ENCODE measurements around the gene SQOR.

The SQOR gene

DNA sequence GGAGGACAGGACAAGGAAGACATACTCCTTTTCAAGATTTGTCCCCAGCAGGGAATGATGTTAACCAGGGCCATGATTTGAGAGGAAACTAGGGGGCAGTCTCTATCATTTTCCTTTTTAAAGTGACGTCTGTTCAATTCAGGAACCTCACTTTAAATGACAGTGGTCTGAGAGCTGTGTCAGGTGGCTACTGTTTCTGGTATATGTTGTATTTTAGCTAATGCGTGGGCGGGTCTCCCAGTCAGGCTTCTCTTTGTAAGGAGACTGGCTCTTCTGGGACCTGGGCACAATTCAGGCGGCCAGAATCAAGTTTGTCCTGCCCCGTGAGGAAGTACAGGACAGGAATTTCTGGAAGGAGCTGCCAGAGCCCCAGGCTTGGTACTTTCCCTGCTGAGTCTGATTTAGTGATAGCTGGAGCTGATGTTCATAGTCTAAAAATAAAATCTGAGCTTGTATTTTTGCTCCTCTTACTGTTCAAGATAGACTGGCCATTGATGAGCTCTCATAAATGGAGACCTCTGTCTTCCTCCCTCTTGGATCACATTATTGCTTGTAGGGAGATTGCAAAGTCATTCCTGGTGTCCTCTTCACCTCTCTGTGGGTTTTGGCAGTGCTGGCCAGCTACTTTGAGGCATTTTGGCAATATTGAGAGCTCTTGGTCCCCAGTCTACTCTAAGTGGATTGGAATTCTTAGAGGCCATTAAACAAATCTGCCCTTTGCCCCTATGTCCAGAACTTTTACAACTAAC, 25.6 kb downstream of the SQOR start:
- no peak for DNase-seq (ENCODE audit: low read depth in 2 of 2)

DNA sequence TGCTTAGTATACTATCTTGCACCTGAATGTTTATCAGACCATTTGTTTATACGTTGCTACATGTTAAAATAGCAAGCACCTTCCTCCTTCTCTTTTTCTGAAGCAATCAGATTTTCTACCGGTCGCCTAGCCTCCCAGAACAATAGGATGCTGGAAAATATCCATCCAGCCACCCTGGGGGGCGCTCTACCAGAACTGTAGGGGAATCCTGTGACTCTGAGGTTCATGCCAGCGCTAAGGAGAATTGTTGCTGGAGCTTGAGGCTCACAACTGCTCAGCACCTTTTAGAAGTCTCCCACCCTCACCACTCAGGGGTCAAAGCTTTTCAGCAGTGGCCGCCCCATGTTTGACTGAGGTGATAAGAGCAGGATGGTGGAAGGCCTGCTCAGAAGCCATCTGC, 27.5 kb downstream of the SQOR start:
- no peak for DNase-seq (ENCODE audit: low read depth in 2 of 2)

DNA sequence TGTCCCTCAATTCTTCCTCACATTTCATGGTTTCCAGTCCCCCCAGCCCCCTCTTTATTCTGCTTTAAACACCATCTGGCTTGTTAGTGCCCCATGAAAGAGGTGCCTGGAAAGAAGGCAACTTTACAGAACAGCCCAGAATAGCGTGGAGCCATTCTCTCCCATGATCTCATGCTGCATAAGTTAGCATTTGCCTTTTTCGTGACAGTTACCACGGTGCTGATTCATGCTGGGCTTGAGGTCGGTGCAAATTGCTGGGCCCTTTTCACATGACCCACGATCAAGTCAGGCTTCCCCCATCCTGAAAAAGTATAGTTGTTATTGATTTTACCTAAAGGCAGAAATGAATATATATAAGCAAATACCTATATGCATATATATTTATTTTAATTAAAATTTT, 29.6 kb downstream of the SQOR start:
- no peak for DNase-seq (ENCODE audit: low read depth in 2 of 2)

DNA sequence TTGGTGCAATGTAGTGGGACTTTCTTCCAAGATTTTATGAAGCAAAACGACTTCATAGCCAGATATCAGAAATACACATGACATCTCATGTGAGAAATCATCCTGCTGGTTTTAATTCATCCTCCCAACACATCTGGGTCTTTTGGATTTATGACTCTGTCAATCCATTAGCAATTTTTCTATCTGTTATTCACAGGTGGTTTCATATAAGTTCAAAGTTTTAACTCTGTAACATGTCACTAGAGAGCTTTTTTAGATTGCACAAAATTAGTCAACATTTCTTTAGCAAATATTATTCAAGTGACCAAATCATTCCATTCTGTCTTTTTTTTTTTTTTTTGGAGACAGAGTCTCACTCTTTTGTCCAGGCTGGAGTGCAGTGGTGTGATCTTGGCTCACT, 30.4 kb downstream of the SQOR start:
- DNase-seq (ENCODE audit: low read depth in 2 of 2) = no peak

DNA sequence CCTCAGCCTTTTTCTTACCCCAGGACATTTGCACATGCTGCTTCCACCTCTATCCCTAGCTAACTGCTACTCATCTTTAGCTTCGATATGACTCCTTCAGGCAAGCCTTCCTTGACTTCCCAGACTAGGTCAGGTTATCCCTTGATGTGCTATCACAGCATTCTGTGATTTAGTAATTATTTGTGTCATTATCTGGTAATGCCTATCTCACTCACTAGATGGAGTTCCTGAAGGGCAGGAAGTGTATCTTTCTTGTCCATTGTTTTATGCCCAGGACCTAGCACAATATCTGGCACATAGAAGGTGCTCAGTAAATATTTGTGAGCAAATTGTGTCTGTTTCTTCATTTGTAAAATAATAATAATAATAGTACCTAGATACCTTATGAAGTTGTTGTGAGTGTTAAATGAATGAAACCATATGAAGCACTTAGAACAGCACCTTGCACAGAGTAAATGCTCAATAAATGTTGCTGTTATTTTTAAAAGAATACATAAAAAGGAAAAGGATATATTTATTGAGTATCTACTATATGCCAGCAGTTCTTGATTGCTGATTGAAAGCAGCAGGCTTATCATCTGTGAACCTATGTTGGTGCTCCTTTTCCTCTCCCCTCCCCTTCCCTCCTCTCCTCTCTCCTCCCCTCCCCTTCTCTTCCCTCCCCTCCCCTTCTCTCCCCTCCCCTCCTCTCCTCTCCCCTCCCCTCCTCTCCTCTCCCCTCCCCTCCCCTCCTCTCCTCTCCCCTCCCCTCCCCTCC, 31.5 kb downstream of the SQOR start:
- no peak for DNase-seq (ENCODE audit: low read depth in 2 of 2)

DNA sequence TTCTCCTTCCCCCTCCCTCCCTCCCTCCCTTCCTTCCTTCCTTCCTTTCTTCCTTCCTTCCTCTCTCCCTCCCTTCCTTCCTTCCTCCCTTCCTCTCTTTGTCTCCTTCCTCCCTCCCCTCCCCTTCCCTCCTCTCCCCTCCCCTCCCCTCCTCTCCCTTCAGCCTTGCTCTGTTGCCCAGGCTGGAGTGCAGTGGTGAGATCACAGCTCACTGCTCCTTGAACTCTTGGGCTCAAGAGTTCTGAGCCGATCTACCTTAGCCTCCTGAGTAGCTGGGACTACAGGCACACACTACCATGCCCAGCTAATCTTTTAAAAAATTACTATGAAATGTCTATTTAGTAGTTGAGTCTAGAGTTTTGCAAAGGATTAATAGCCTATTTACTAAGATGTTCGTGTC, 32.2 kb downstream of the SQOR start:
- no peak for DNase-seq (ENCODE audit: low read depth in 2 of 2)

DNA sequence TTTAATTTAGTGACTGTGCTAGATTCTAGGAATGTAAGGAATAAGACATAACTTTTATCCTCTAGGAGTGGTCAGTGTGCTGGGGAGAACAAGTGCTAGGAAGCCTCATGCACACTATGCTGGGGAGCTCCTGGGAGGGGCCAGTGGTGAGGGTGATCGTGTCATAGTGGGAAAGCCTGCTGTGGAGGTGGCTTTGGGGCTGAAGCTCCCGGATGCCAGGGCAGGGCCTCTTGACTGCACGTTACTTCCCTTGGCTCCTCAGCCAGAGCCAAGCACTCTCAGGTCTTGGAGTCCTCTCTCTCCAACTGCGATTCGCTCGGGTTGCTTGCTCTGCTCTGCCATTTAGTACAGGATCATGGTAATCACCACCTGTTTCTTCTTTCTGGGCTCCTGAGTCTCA, 33.6 kb downstream of the SQOR start:
- DNase-seq (ENCODE audit: low read depth in 2 of 2) = no peak

DNA sequence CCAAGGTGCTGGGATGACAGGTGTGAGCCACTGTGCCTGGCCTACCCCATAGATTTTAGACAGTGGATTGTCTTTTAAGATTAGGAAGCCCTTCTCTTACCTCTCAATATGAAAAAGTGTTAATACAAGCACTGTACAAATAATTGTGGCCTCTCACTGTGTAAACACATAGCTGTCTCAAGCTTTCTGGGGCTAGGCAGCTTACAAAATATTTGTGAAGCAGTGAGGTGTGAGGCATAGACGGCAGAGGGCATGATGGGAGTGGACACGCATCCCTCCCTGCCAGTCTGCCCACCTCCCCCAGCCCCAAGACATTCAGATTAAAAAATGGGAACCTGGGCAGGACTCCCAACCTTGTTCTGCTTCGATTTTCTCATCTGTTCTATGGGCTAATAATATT, 34.6 kb downstream of the SQOR start:
- DNase-seq (ENCODE audit: low read depth in 2 of 2) = no peak

DNA sequence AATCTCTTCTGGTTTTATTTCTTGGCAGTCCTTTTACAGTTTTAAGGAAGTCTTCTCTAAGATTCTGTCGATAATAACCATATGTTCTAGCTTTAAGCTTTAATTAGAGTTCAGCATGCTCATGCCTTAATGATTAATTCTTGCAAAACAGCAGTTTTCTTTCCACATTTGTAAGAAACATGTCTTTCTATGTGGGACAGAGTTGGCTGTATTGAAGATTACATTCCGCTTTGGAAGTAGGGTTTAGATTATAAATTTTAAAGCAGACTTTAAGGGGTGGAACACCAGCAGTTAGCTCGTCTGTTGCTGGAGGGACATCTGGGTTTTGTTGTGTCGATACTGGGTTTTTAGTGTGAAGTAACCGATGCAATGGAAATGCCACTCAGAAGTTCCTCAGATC, 35.3 kb downstream of the SQOR start:
- no peak for DNase-seq (ENCODE audit: low read depth in 2 of 2)

DNA sequence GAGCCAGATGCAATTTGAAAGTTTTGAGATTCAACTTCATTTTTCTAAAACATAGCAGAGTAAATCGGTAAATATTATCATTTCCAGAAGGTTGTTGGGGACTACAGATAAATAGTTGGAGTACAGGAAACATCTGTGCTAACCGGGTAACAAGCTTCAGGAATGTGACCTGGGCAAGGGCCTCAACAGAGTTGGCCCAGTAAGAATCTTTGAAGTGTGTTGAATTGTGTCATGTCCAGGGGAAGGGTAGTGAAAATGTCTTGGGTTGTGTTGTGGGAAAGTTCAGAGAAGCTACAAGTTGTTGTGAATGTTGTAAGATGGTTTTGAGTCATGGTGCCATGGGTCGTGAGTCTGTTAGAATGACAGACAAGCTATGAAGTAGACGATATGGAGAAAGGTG, 35.7 kb downstream of the SQOR start:
- DNase-seq (ENCODE audit: low read depth in 2 of 2) = no peak

DNA sequence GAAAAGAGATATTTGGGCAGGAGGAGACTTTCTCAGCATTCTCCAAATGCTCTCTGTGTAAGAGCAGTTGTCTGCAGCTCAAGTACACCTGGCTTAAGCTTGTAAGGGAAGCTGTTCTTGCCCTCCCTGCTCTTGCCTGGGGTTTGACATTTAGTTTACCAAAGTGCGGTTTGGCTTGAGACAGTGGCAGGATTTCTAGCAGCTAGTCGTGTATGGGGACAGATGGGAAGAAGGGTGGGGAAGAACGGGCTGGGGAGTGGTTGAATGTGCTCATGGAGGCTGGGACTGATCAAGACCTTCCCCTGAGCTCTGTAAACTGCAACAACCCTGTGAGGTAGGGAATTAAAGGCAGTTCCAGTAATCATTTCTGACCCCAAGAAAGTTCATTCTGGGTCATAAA, 39.8 kb downstream of the SQOR start:
- DNase-seq (ENCODE audit: low read depth in 2 of 2) = no peak

DNA sequence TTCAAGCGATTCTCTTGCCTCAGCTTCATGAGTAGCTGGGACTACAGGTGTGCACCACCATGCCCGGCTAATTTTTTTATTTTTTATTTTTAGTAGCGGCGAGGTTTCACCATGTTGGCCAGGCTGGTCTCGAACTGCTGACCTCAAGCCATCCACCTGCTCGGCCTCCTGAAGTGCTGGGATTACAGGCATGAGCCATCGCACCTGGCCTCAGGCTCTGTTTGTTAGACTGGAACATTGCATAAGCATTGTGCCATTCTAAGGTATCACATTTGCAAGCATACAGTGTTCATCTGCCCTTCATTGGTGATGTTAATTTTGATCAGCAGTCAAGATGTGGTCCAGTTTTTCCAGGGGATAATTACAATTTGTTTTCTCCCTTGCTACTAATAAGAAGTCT, 43.0 kb downstream of the SQOR start:
- DNase-seq (ENCODE audit: low read depth in 2 of 2) = no peak

DNA sequence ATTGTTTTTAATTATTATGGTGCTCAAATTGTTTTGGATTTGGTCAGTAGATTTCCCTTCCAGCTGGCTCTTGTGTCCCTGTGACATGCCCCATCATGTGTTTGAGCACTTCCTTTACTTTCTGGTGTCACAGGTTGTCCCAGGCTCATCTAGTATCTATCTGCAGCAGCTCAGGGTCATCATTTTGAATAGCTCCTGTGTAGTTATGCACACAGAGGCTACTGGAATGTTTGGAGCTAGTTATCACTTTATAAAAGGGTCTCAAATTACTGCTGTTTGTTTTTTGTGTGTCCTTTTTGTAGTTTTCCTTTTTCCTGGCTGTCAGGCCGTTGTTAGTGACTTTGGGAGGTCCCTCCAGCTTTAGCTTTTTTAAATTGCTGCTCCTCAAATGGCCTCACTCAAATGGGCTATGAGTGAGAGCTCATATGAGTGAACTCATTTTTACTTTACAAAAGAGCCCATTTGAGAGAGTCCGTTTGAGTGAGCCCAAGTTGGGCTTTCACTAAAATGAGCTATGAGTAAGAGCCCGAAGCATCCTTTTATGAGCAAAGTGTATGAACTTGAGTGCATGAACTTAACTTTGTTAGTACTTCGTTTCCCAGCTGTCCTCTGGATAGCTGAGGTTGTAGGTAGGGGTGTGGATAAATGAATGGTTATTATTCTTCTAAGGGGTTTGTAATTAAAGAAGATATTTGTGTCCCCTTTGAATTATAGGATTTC, 43.8 kb downstream of the SQOR start:
- DNase-seq (ENCODE audit: low read depth in 2 of 2) = no peak

DNA sequence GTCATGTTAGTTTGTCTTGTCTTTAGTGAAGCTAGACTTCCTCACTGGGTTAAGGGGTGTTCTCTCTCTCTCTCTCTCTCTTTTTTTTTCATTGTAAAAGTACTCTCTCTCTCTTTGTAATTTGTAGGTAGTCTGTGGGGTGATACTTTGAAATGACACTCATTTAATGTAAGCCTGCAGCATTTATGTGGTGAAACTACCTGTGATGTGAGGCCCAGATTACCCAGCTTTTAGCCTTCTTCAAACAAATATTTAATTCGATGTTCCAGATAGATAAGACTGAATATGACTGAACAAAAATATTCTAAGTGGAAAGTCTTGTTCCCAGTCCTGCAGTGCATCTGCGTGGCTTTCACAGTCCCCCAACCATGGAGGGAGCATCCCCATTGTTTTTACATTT, 49.7 kb downstream of the SQOR start:
- no peak for DNase-seq (ENCODE audit: low read depth in 2 of 2)

DNA sequence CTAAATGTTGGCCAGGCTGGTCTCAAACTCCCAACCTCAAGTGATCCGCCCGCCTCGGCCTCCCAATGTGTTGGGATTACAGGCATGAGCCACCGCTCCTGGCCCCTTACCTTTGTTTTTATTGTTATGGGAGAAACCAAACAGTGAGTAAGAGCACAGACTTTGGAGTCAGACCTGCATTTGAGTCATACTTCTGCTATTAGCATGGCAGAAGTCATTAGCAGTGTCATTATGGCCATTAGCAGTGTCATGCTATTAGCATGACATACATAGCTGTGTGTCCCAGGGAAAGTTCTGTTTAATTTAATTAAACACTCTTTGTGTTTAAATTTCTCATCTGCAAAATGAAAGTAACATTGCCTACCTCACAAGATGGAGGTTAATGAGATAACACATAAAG, 54.8 kb downstream of the SQOR start:
- DNase-seq (ENCODE audit: low read depth in 2 of 2) = no peak

DNA sequence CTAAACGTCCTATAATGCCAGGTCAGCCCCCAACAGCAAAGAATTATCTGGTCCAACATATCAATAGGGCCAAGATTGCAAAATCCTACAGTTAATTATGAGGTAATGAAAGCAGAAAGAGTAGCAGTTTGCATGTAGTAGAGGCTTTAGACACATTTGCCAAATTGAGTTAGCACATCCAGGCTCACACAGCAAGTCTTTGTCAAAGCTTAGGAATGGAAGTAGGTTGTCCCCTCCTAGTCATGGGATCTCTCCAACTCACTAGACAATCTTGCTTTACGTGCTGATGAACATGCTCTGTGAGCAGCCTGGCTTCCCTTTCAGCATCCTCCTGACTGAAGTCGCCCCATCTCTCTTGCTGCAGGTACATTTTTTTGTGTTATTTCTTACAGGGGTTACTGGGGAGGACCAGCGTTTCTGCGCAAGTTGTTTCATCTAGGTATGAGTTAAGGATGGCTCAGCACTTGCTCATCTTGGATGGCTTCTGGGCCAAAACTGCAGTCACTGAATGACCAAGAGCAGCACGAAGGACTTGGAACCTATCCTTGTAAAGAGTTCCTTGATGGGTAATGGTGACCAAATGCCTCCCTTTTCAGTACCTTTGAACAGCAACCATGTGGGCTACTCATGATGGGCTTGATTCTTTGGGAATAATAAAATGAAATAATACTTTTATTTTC, 55.9 kb downstream of the SQOR start:
- DNase-seq (ENCODE audit: low read depth in 2 of 2) = no peak

DNA sequence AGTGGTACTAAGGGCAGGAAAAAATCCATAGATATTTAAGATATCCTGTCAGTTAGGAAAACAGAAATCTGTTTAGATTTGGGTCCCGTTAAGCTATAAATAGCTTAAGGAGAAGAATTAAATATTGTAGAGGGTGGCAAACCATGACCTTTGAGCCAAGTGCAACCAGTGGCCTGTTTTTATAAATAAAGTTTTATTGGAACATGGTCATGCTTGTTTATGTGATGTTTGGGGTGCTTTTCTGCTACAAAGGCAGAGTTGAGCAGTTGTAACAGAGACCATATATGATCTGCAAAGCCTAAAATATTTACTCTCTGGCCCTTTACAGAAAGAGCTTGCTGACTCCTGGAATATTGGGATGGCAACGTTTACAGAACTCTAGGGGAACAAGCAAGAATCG, 66.3 kb downstream of the SQOR start:
- no peak for DNase-seq (ENCODE audit: low read depth in 2 of 2)

DNA sequence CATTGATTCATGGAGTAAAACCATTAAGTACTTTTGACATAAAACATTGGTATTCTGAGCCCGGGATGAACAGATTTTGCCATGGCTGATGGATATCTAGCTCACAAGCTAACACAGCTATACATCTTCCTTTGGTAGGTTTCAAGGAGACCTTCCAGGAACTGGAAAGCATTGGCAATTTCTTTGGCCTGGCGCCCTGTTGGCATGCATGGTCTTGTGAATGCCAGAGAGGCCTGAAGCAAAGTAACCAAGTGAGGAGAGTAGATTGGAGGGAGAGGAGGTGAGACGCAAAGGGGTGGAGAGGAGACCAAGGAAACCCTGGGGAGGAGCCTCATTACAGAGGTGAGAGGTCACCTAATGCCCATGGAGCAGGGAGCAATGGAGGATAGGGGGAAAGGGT, 67.2 kb downstream of the SQOR start:
- DNase-seq (ENCODE audit: low read depth in 2 of 2) = no peak

DNA sequence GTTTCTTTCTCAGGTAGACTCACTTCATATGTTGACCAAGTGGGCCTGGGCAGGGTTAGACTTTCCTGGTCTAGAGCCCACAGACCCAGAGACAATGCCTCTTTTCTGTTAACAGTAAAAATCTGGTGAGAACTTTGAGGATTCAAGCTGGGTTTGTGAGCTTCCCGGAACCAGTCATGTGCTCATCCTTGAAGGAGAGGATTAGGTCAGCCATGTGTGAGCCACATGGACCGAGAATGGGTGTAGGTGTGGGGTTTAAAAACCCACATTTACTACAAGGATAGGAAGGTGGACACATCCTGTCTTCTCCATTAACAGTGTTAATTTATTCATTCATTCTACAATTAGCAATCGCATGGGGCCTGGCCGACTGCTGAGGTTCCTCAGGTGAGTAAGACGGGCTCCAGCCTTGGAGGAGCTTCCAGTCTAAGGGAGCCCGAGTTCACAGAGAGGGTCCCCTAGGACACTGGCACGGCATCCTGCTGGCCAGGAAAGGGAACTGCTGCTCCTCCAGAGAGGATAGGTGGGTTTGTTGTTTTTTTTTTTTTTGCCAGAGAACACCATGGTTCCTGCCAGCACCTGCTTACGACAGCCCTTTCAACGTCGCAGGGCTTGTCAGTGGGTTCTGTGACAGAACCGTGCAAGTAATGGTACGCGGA, 69.0 kb downstream of the SQOR start:
- no peak for DNase-seq (ENCODE audit: low read depth in 2 of 2)

DNA sequence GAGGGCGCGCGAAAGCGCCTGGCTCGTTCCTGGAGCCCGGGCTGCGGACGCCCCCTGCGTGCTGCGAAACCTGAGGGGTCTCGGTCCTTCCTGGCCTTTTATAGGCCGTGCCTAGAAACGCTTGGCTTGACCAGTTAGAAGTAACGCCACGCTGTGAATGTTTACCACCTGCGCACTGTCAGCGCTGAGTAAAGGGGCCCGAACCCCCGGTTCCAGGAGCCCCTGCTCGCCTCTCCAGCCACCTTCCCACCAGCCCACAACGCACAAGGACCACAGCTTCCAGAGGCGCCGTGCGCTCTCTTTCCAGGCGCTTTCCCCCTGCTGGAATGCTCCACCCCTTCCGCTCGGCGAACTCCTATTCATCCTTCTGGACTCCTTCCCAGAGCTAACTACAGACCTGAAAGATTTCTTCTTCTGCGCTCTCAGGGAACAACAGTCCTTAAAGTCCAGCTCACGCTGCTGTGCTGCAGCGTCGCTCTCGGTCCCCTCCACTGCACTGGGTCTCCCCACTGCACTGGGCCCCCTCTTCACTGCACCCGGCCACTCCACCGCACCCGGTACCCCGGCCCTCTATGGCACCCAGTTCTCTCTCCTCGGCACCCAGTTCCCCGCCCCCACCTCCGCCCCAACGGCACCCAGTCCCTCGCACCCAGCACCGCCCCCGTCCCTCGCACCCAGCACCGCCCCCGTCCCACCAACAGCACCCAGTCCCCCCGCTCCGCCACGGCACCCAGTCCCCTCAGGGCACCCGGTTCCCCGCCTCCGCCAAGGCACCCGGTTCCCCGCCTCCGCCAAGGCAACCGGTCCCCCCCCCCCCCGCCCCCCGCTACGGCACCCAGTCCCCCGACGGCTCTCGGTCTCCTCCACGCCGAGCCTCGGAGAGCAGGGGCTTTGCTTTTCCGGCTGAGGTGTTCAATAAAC, 69.8 kb downstream of the SQOR start:
- no peak for DNase-seq (ENCODE audit: low read depth in 2 of 2)

Data from stimulated activated CD4-positive, alpha-beta T cell treated with anti-CD3 and anti-CD28 coated beads, Interleukin-12 subunit alpha, Interleukin-12 subunit beta, amount 100 ng/mL, for 24 hours (primary cell).